H54 (cell line): Measurements from ENCODE around the gene PHETA1.
A peak's percentile ranks its signal among the peaks of the same experiment; 100 is the strongest.

ENCODE experiments used
- DNase-seq: peaks from one replicate; pipeline ENCODE4 v3.0.0; 2011; ENCODE audit warnings: low spot score, mixed read lengths; ENCODE audit not compliant: insufficient read length
- FAIRE-seq: peaks from 3 replicates; lab custom pipeline; 2011; peaks lifted over from hg19 to GRCh38; lab: Jason Lieb, UNC
- POLR2A ChIP-seq: IDR thresholded peaks from 2 replicates; pipeline ENCODE4 v1.6.1; 2011; ENCODE audit warnings: low read depth, mild to moderate bottlenecking, low read length

PHETA1 gene

GRCh38 chr12:111368788-111369495 is at the start of gene PHETA1:
TSS of gene PHETA1 (minus strand) at chr12:111369095. CDS start at chr12:111363427, 5,668 bp downstream.
- peak; percentile 62 for TF ChIP-seq POLR2A
- FAIRE-seq (no peak), DNase-seq (peak; percentile 91)

DNA sequence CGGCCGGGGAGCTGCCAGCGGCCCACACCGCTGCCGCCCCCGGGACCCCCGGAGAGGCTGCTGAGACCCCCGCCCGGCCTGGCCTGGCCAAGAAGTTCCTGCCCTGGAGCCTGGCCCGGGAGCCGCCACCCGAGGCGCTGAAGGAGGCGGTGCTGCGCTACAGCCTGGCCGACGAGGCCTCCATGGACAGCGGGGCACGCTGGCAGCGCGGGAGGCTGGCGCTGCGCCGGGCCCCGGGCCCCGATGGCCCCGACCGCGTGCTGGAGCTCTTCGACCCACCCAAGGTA is 49.6 kb upstream of the PHETA1 start:
- no peak for FAIRE-seq
- no peak for DNase-seq
- no peak for TF ChIP-seq POLR2A

- no peak for FAIRE-seq
- DNase-seq: no peak
- no peak for TF ChIP-seq POLR2A
Observed at GRCh38 chr12:111417784-111418593, 49.1 kb upstream of the PHETA1 start.

GRCh38 chr12:111417290-111417689 is 48.4 kb upstream of the PHETA1 start:
- no peak for FAIRE-seq
- no peak for DNase-seq
- no peak for TF ChIP-seq POLR2A

GRCh38 chr12:111414711-111415252 is 45.9 kb upstream of the PHETA1 start:
- TF ChIP-seq POLR2A: no peak
- no peak for FAIRE-seq

DNA sequence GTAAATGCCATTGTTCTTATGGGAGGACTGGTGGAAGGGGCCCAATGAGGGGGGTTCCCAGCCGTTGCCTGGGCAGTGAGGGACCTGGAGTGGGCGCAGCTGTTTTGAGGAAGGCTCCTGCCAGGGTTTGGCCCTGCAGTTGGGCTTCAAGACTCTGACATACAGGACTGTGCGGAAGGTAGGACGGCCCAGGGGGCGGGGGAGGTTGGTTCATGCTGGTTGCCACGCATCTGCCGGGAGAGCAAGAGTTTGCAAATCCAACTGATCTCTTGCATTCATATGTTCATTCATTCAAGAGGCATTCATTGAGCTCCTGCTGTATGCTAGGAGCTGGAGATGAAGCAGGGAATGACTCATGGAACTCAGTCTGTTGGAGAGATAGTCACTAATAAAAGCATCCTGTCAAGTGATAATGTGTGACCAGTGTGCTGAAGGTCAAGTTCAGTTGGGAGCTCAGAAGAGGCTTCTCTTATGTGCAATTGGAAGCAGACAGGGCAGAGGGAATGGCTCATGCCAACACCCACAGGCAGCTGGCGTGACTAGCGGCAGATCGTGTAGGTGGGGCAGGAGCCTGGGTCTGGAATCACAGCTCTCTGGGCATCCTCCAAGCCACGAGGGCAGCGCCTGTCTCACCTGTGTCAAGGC is 44.7 kb upstream of the PHETA1 start:
- TF ChIP-seq POLR2A: no peak
- FAIRE-seq (peak; percentile 76), DNase-seq (peak; percentile 84)

More at GRCh38 chr12:111414711-111415252, 45.9 kb upstream of the PHETA1 start:
- DNase-seq: no peak

DNA sequence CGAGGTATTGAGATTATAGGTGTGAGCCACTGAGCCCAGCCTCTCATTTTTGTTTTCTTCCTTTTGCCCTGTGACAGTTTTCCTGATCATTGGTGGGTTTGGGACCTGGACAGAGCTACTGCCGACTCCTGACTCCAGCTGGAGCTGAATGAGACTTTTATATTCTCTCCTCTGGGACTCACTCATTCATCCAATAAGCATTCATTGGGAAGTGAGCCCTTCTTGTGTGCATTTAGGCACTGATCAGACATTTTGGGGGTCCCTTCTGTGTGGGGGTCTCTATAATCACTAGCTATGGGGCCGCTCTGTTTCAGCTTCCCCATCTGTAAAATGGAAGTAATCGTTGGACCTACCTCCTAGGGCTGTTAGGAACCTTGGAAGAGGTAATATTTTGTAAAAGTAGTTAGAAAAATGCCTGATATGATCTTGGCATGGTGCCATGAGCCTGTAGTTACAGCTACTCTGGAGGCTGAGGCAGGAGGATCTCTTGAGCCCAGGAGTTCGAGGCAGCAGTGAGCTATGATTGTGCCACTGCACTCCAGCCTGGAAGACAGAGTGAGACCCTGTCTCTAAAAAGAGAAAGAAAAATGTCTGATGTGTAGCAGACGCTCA is 44.0 kb upstream of the PHETA1 start:
- TF ChIP-seq POLR2A: no peak
- DNase-seq (no peak), FAIRE-seq (no peak)

DNA sequence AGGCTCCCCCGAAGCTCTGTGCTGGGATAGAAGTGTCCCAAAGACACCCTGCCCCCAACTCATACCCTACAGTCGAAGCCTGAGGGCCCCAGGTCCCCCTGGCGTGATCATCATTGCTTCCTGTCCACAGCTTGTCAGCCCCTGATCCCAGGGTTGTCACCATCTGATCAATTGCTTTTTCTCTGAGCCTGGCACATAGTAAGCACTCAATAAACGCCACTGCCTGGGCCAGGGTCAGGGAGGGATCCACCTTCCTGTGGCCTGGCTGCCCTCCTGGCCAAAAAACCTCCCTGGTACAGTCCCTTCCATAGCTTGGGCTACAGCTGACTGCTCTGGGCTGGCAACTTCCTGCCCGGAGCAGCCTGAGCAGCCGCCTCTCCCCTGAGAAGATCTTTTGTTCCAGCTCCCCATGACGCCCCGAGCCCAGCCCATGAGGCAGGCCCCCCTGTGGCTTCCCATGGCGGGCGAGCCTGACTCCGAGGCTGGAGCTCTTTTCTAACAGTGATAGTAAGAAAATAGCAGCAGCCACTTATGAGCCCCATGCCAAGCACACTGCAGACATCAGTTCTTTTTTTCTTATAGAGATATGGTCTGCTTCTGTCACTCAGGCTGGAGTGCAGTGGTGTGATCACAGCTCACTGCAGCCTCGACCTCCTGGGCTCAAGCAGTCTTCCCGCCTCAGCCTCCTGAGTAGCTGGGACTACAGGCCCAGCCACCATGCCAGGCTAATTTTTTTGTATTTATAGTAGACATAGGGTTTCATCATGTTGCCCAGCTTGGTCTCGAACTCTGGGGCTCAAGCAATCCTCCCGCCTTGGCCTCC is 43.3 kb upstream of the PHETA1 start:
- TF ChIP-seq POLR2A: no peak
- peak; percentile 59 for DNase-seq
- FAIRE-seq: no peak

DNA sequence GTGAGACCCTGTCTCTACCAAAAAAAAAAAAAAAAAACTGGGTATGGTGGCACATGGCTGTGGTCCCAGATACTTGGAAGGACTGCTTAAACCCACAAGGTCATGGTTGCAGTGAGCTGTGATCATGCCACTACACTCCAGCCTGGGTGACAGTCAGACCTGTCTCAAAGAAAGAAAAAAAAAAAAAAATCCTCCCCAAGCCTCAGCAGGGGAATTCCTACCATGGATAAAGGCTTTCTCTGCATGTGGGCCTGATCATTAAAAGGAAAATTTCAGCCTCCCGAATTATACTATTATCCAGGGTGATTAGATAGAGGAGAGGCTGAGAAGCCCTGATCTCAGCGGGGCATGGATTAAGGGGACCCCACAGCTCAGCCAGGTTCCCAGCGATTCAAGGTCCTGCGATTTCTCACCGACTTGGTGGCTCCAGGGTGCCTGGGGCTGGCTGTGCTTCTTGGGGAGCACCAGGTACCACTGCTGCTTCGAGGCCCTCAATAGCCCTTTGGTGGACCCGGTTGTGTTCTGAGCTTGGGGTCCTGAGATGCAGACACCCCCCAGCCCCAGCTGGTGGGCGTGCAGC is 42.4 kb upstream of the PHETA1 start:
- DNase-seq (no peak), FAIRE-seq (no peak)
- no peak for TF ChIP-seq POLR2A

DNA sequence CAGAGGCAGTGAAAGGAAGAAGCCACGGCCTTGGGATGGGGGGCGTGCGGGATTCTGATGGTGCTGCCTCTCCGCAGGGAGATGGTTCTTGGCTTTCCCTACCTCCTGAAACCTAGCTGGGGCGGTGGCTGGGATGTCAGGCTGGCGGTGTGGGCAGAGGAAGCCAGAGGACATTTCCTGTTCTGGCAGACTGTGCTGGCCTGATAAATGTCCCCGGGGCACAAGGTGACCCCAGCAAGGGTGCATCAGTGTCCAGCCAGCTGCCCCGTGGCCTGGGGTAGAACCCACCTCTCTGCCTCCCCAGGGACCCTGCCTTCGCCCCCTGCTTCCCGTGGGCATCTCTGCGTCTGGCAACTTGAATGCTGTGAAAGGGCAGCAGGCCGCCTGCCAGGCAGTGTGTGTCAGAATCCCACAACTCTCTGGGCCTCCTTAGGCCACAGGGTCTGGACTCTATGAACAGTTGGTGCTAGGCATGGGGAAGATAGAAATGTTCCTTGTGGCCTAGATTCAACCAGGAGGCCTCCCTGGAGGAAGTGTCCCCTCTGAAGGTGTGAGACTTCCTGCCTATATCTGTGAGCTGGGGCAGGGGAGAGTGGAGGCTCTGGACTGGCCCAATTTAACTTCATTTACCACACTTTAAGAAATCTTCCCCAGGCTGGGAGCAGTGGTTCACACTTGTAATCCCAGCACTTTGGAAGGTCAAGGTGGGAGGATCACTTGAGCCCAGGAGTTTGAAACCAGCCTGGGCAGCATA is 41.7 kb upstream of the PHETA1 start:
- no peak for FAIRE-seq
- no peak for TF ChIP-seq POLR2A
- no peak for DNase-seq

- no peak for FAIRE-seq
- peak; percentile 29; the same call in 1 of the 2 replicates for TF ChIP-seq POLR2A
- peak; percentile 89 for DNase-seq
Observed at GRCh38 chr12:111409780-111410430, 41.0 kb upstream of the PHETA1 start.
